ENCODE data around the gene GNPNAT1. TPM values are rescaled to one million over a fixed set of nuclear protein-coding genes. Genes with fewer than 3 reads are reported as not detected.

GNPNAT1 gene
- total and polyA plus RNA-seq, 2 of the 8 experiments (the other 6 are each of a cell fraction or from before 2014, with no cell fraction given): 25.5 to 54.1 TPM

GRCh38 chr14:52824462-52824861 is 33.1 kb upstream of the GNPNAT1 start:
- H3K79me2 ChIP-seq (ENCODE audit: control insufficient read depth in 1 of 2, insufficient read depth in 2 of 2, low read length in 2 of 2): no peaks in the 10 kb centered on the region
- no peaks in the 10 kb centered on the region for H3K23me2 ChIP-seq (ENCODE audit: low read depth, low read length)
- no peak overlapping the region for H3K23ac ChIP-seq (ENCODE audit: insufficient read length)
- H2AK5ac ChIP-seq (ENCODE audit: low read depth, low read length): no peak overlapping the region
- no peaks in the 10 kb centered on the region for H3K27me3 ChIP-seq (replicated peaks in 1 of 4; ENCODE audit: control insufficient read depth in 3 of 4, extremely low read depth in 1 of 4, insufficient read depth in 3 of 4, low read length in 3 of 4)
- H3K14ac ChIP-seq (ENCODE audit: insufficient read length): no peak overlapping the region
- no peak overlapping the region for H4K8ac ChIP-seq (ENCODE audit: extremely low read depth, insufficient read depth, low read length)
- H3K36me3 ChIP-seq (ENCODE audit: control insufficient read depth in 2 of 4, insufficient read depth in 4 of 4, low read length in 3 of 4): no peaks in the 10 kb centered on the region
- H2BK20ac ChIP-seq (ENCODE audit: low read length): no peak overlapping the region
- H4K91ac ChIP-seq (replicated peaks; ENCODE audit: insufficient read length, low read length): no peak overlapping the region
- H3K4ac ChIP-seq (replicated peaks; ENCODE audit: insufficient read length, low read depth, low read length): no peak overlapping the region
- no peak overlapping the region for H3K9ac ChIP-seq (replicated peaks in 1 of 4; ENCODE audit: extremely low read depth in 1 of 4, low read depth in 3 of 4, low read length in 3 of 4)
- H3K9me3 ChIP-seq (ENCODE audit: insufficient read depth in 2 of 2, low read depth in 1 of 2, low read length in 1 of 2): no peaks in the 10 kb centered on the region
- no peaks in the 10 kb centered on the region for H3K79me1 ChIP-seq (ENCODE audit: low read depth, low read length)
- no peak overlapping the region for H2AFZ ChIP-seq (ENCODE audit: low read length)
- FAIRE-seq (no peak), DNase-seq (ENCODE audit: low read depth in 1 of 2, low spot score in 2 of 2) (no peak)
- ChIA-PET CTCF (ENCODE audit: partially characterized antibody) (interaction anchor here (0.7 to 4.7 kb wide), 8 partner anchors 9 to 481 kb away, joined by 3 to 31 read pairs (median 4); no protein-coding TSS in a partner anchor), POLR2A (ENCODE audit: partially characterized antibody) (interaction anchor here (1.2 kb wide), 1 partner anchor 137 kb away, joined by 4 read pairs; no protein-coding TSS in a partner anchor)
- no peak for TF ChIP-seq SIN3A (conservative IDR thresholded peaks at IDR 0.05 in 1 of 2, IDR thresholded peaks at IDR 0.05 in 1 of 2; ENCODE audit: low read depth in 1 of 2, low read length in 2 of 2)
- TF ChIP-seq SUZ12 (IDR thresholded peaks at IDR 0.05; ENCODE audit: low read length): no peak
- 93% methylated on average over 4 of the region's 4 CpGs; no CpG with 5 or more reads in 1 of the 2 experiments for WGBS, 2 experiments (ENCODE audit: extremely low coverage in 1 of 2, insufficient coverage in 1 of 2, insufficient read length in 1 of 2, insufficient replicate concordance in 2 of 2, low coverage in 1 of 2, low lambda C conversion rate in 2 of 2, missing lambda C conversion rate in 1 of 2)
- no peak overlapping the region for H4K5ac ChIP-seq (ENCODE audit: insufficient read length, low read depth, low read length)
- no peaks in the 10 kb centered on the region; a peak in 1 of 7 replicates for H3K4me1 ChIP-seq (replicated peaks in 1 of 4; ENCODE audit: control insufficient read depth in 3 of 4, insufficient read depth in 4 of 4, low read length in 3 of 4)
- no peak overlapping the region for H3K4me3 ChIP-seq (ENCODE audit: extremely low read depth in 1 of 4, insufficient read depth in 2 of 4, low read depth in 3 of 4, low read length in 4 of 4)
- H2BK5ac ChIP-seq (ENCODE audit: low read depth, low read length): no peak overlapping the region
- H3K27ac ChIP-seq (ENCODE audit: low read depth, low read length): no peak overlapping the region
- H2BK15ac ChIP-seq (ENCODE audit: low read length): no peak overlapping the region
- no peak overlapping the region for H2BK120ac ChIP-seq (replicated peaks; ENCODE audit: low read depth, low read length)
- H3K18ac ChIP-seq (ENCODE audit: extremely low read depth, low read length): no peak overlapping the region
- no peaks in the 10 kb centered on the region for H4K20me1 ChIP-seq (replicated peaks in 1 of 2; ENCODE audit: control insufficient read depth in 1 of 2, insufficient read depth in 2 of 2, low read length in 2 of 2)
- no peak overlapping the region for H3K56ac ChIP-seq (replicated peaks; ENCODE audit: insufficient read length, low read depth, low read length)
- no peak overlapping the region for H3K4me2 ChIP-seq (ENCODE audit: insufficient read depth in 1 of 2, low read depth in 2 of 2, low read length in 2 of 2)
- no peak overlapping the region for H2BK12ac ChIP-seq (ENCODE audit: low read depth, low read length)

All from H1 (cell line).